SU-DHL-6 (cell line): Measurements from ENCODE around the gene MIOX.

Source experiments
- EZH2phosphoT487 ChIP-seq: fragments of 200-600 bp; sonication (generic), shearing (Covaris generic); conservative IDR thresholded peaks from 2 replicates; pipeline ENCODE4 v1.6.1; 2018; ENCODE audit warnings: mild to moderate bottlenecking, antibody characterized with exemption, low read length, moderate library complexity, mixed read lengths
- TF ChIP-seq, protein P1 (sequence below): fragments of 200-600 bp; sonication (generic); IDR thresholded peaks from one replicate; pipeline ENCODE4 v1.5.1; 2017; ENCODE audit warnings: antibody characterized with exemption, mild to moderate bottlenecking, low read length, moderate library complexity; ENCODE audit not compliant: insufficient read depth, poor library complexity, severe bottlenecking

DNA sequence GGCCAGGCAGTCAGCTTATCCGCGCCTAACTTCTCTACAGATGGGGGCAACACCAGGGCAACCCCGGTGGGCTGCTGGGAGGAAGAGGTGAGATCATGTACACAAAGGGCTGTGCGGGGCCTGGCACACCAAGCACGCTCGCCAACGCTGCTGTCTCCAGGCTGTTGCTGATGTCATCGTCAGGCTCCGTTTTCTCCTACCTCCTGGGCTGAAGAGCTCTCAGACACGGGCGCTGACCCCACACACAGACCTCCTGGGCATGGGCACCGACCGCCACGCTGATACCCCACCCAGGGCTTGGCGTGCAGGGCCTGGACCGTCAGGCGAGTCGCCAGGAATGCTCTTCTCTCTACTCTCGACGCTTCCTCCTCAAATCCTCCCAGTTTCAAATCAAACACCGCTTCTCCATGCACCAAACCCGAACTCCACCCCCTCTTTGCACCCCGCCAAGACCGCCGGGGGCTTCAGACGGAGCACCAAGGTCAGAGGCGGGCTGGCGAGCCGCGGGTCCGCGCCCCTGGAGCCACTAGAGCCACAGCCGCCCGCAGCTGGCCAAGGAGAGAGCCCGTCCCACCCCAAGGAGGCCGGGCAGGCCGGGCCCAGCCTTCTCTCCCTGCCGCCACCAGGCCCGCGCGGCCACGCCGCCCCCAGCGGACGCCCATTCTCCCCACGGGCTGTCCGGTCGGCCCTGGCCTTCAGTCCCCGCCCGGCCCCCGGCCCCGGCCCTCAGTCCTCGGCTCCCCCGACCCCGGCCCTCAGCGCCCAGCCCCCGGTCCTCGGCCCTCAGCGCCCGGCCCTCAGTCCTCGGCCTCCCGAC, 12.6 kb upstream of the MIOX start:
- TF ChIP-seq, protein P1, sequence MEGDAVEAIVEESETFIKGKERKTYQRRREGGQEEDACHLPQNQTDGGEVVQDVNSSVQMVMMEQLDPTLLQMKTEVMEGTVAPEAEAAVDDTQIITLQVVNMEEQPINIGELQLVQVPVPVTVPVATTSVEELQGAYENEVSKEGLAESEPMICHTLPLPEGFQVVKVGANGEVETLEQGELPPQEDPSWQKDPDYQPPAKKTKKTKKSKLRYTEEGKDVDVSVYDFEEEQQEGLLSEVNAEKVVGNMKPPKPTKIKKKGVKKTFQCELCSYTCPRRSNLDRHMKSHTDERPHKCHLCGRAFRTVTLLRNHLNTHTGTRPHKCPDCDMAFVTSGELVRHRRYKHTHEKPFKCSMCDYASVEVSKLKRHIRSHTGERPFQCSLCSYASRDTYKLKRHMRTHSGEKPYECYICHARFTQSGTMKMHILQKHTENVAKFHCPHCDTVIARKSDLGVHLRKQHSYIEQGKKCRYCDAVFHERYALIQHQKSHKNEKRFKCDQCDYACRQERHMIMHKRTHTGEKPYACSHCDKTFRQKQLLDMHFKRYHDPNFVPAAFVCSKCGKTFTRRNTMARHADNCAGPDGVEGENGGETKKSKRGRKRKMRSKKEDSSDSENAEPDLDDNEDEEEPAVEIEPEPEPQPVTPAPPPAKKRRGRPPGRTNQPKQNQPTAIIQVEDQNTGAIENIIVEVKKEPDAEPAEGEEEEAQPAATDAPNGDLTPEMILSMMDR, result no peak
- no peak for TF ChIP-seq EZH2phosphoT487
